Endothelial cell of umbilical vein (primary cell): ENCODE data around the gene EFCC1. TPM values are rescaled to one million over a fixed set of nuclear protein-coding genes. Genes with fewer than 3 reads are reported as not detected.

Source experiments
- BruUV-seq: library from RNA; stranded (reverse); fragments of 400-500 nt; replicated peaks from 2 replicates; lab custom pipeline; 2021; lab: Mats Ljungman, UMichigan
- CTCF ChIA-PET: fragments of 300-600, 350-600 bp; sonication (Branson Sonifier 250); formaldehyde crosslinking; loops from one replicate; lab custom pipeline; 2021; ENCODE audit warnings: antibody characterized with exemption, inconsistent platforms; lab: Charles Lee
- POLR2A ChIA-PET: fragments of 300-600, 350-600 bp; sonication (Branson Sonifier 250); formaldehyde crosslinking; loops from one replicate; lab custom pipeline; 2021; ENCODE audit warnings: antibody characterized with exemption, inconsistent platforms; lab: Charles Lee
- DNase-seq: peaks from one replicate; pipeline ENCODE4 v3.0.0-alpha.2; 2011; ENCODE audit warnings: low read depth, low spot score
- FAIRE-seq: peaks from 2 replicates; lab custom pipeline; 2011; peaks lifted over from hg19 to GRCh38; lab: Jason Lieb, UNC
- H2AFZ ChIP-seq: 2 replicates; pipeline ENCODE4 v1.6.0; 2012; ENCODE audit warnings: low read depth, low read length, control low read depth, inconsistent platforms
- H3K27ac ChIP-seq: 2 replicates; pipeline ENCODE4 v1.5.1; 2011; ENCODE audit warnings: low read depth, mild to moderate bottlenecking, control low read depth, low read length, moderate library complexity; ENCODE audit not compliant: insufficient read depth
- H3K27me3 ChIP-seq, 2 experiments: 2 replicates each; pipeline versions ENCODE4 v1.6.0 to v1.6.1; 2011; ENCODE audit warnings: low read length in 2 of 2, mixed read lengths in 1 of 2; ENCODE audit not compliant: control insufficient read depth in 2 of 2, insufficient read depth in 2 of 2
- H3K36me3 ChIP-seq, 2 experiments: 2 replicates in 1 of 2; 3 replicates in 1 of 2; pipeline ENCODE4 v1.5.1; 2011; ENCODE audit warnings: low read length in 2 of 2, mild to moderate bottlenecking in 1 of 2, moderate library complexity in 1 of 2; ENCODE audit not compliant: control insufficient read depth in 2 of 2, insufficient read depth in 2 of 2; ENCODE audit errors: extremely low read depth in 1 of 2
- H3K4me1 ChIP-seq: 3 replicates; pipeline ENCODE4 v1.5.1; 2011; ENCODE audit warnings: mild to moderate bottlenecking, low read length; ENCODE audit not compliant: control insufficient read depth, insufficient read depth; ENCODE audit errors: extremely low read depth
- H3K4me2 ChIP-seq: 2 replicates; pipeline ENCODE4 v1.6.1; 2011; ENCODE audit warnings: low read length, control low read depth, mixed read lengths; ENCODE audit not compliant: insufficient read depth
- H3K4me3 ChIP-seq, 3 experiments: fragments of 200-600 bp in 1 of 3; sonication (generic), shearing (Covaris generic) in 1 of 3; replicated peaks in 1 of 3; 2 replicates each; pipeline ENCODE4 v1.5.1; 2011 to 2016; ENCODE audit warnings: control low read depth in 3 of 3, low read length in 3 of 3, mild to moderate bottlenecking in 2 of 3, inconsistent platforms in 1 of 3, low read depth in 1 of 3, moderate library complexity in 1 of 3; ENCODE audit not compliant: insufficient read depth in 1 of 3
- H3K79me2 ChIP-seq: 2 replicates; pipeline ENCODE4 v1.6.0; 2012; ENCODE audit warnings: low read length, inconsistent platforms; ENCODE audit not compliant: control insufficient read depth, insufficient read depth
- H3K9ac ChIP-seq: replicated peaks from 2 replicates; pipeline ENCODE3; 2011; ENCODE audit warnings: low read length, control low read depth; ENCODE audit not compliant: insufficient read depth; ENCODE audit errors: extremely low read depth
- H3K9me1 ChIP-seq: replicated peaks from 3 replicates; pipeline ENCODE4 v1.6.0; 2011; ENCODE audit warnings: mild to moderate bottlenecking, low read length; ENCODE audit not compliant: control insufficient read depth, insufficient read depth; ENCODE audit errors: extremely low read depth
- H3K9me3 ChIP-seq: replicated peaks from 2 replicates; pipeline ENCODE4 v1.5.1; 2012; ENCODE audit warnings: low read length, inconsistent platforms; ENCODE audit not compliant: control insufficient read depth, insufficient read depth
- H4K20me1 ChIP-seq: replicated peaks from 2 replicates; pipeline ENCODE3; 2011; ENCODE audit warnings: mild to moderate bottlenecking, low read length; ENCODE audit not compliant: control insufficient read depth, insufficient read depth; ENCODE audit errors: extremely low read depth
- CTCF ChIP-seq, 2 donors: IDR thresholded peaks; 1 replicate in 1 of 2; 2 replicates in 1 of 2; pipeline ENCODE4 v1.5.1; 2011; ENCODE audit warnings: low read length in 2 of 2, mild to moderate bottlenecking in 2 of 2, moderate library complexity in 2 of 2, control low read depth in 1 of 2, inconsistent platforms in 1 of 2, low read depth in 1 of 2; ENCODE audit not compliant: insufficient read depth in 1 of 2; ENCODE audit errors: extremely low read depth in 1 of 2
- EZH2 ChIP-seq: IDR thresholded peaks from 2 replicates; pipeline ENCODE4 v1.6.1; 2012; ENCODE audit warnings: borderline replicate concordance, low read depth, mild to moderate bottlenecking, moderate library complexity, low read length, inconsistent platforms; ENCODE audit not compliant: severe bottlenecking
- FOS ChIP-seq: IDR thresholded peaks from 2 replicates; pipeline ENCODE4 v1.6.1; 2011; ENCODE audit warnings: mild to moderate bottlenecking, low read length, moderate library complexity, borderline replicate concordance; ENCODE audit not compliant: insufficient read depth
- GATA2 ChIP-seq: IDR thresholded peaks from 2 replicates; pipeline ENCODE4 v1.7.0; 2011; ENCODE audit warnings: low read depth, mild to moderate bottlenecking, moderate library complexity, mixed read lengths, low read length; ENCODE audit not compliant: insufficient read length, insufficient read depth
- JUN ChIP-seq: IDR thresholded peaks from 2 replicates; pipeline ENCODE4 v1.6.1; 2011; ENCODE audit warnings: borderline replicate concordance, low read depth; ENCODE audit not compliant: insufficient read length, insufficient read depth
- MAX ChIP-seq: IDR thresholded peaks from 2 replicates; pipeline ENCODE4 v1.6.1; 2011; ENCODE audit not compliant: insufficient read depth, insufficient read length
- MYC ChIP-seq: IDR thresholded peaks from one replicate; pipeline ENCODE4 v1.6.1; 2011; ENCODE audit warnings: mild to moderate bottlenecking, low read depth, low read length
- POLR2A ChIP-seq: IDR thresholded peaks from 2 replicates; pipeline ENCODE4 v1.6.1; 2012; ENCODE audit warnings: low read depth, mild to moderate bottlenecking, control low read depth, low read length
- POLR2AphosphoS5 ChIP-seq: IDR thresholded peaks from 2 replicates; pipeline ENCODE4 v1.6.1; 2012; ENCODE audit warnings: low read depth, mild to moderate bottlenecking, control low read depth, low read length, moderate library complexity; ENCODE audit not compliant: insufficient read depth
- dilution Hi-C: fragments of 300-500 bp; cut with MboI; formaldehyde crosslinking; loops from one replicate; pipeline ENCODE4 v1.15.0; 2019; ENCODE audit warnings: low sequenced_read_pairs; ENCODE audit not compliant: extremely low pct_ligation_motif_present
- intact Hi-C: fragments of 100-400 bp; cut with micrococcal nuclease; formaldehyde crosslinking; loops from one replicate; pipeline ENCODE4 v1.10.0; 2022
- polyA plus RNA-seq, 4 experiments: library from polyadenylated mRNA; depleted of rRNA in 3 of 4; stranded (reverse) in 3 of 4; unstranded in 1 of 4; fragments of >200 nt; gene quantifications; 2 replicates each; pipeline versions ENCODE4 v1.2.1 to v1.2.3, GENCODE V29; 2011 to 2012; ENCODE audit warnings: missing spikeins in 1 of 4
- total RNA-seq: library from RNA; stranded (reverse); gene quantifications from 2 replicates; pipeline ENCODE4 v1.2.3, GENCODE V29; 2021

The EFCC1 gene
- total and polyA plus RNA-seq, 2 donors (not counting 3 experiments of a cell fraction or from before 2014, with no cell fraction given), result 0.73 to 1.3 TPM

DNA sequence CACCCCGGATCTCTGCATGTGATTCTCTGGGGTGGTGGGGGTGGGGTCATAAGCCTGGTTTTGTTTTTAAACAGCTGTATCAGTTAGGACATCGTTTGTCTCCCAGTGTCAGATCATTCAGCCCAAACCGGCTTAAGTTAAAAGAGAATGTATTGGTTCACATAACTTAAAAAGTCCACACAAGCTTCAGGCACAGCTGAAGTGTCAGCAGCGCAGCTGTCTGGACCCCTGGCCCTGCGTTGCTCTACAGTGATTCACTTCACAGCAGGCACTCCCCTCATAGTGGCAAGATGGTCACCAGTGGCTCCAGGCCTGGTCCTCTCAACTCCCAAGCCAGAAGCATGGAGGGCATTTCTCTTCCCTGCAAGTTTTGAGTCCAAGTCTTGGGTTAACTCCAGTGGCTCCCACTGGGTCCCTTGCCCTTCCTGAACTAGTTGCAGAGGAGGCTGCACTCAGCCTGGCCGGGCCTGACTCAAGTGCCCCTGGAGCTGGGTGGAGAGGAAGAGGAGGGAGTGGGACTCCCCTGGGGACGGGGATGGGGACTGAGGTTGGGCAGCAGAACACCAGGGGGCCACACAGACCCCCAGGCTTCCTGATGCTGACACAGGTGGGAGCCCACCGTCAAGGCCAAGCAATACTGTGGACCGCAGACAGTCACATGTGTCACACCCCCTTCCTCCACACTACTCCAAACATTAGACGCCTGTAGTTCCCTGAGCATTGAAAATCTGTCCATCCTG is 30.5 kb downstream of the EFCC1 start:
- Histone ChIP-seq H3K27ac (no peak overlapping the region), H3K4me3 (no peak overlapping the region), H3K79me2 (no peaks in the 10 kb centered on the region), H3K9me1 (no peaks in the 10 kb centered on the region), H2AFZ (no peak overlapping the region), H3K27me3 (no peaks in the 10 kb centered on the region), H3K36me3 (no peaks in the 10 kb centered on the region), H4K20me1 (no peaks in the 10 kb centered on the region), H3K9me3 (no peaks in the 10 kb centered on the region), H3K4me2 (no peak overlapping the region), H3K9ac (no peak overlapping the region), H3K4me1 (peaks cover 7% of the 10 kb centered on the region)
- intact Hi-C loops (no loop called here), dilution Hi-C loops (no loop called here)
- POLR2A ChIA-PET, result no interaction called here
- TF ChIP-seq FOS (no peak), JUN (no peak), EZH2 (no peak), POLR2AphosphoS5 (no peak), GATA2 (no peak)
- FAIRE-seq, result no peak
- DNase-seq, result no peak
- no TSS peak for BruUV-seq
- CTCF ChIA-PET, result interaction anchor here (1.3 to 1.8 kb wide), 3 partner anchors 13 to 61 kb away, joined by 3 to 7 read pairs (median 4); no protein-coding TSS in a partner anchor

DNA sequence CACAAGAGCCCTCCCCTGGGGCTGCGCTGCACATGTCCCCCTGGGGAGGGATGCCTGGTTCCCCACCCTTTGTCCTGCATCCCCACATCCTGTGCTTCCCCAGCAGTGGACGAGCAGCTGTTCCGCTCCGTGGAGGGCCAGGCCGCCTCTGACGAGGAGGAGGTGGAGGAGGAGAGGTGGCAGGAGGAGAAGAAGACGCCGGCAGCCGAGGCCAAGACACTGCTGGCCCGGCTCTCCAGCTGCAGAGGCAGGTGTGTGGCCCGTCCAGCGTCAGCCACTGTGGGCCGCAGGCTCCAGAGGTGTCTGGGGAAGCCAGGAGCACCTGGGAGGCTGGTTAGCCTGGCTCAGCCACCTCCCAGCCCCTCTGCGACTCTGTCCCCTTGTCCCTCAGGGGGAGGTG is 31.6 kb downstream of the EFCC1 start:
- CTCF ChIA-PET, result interaction anchor here (1.3 to 1.8 kb wide), 3 partner anchors 12 to 63 kb away, joined by 3 to 4 read pairs (median 4); no protein-coding TSS in a partner anchor
- Histone ChIP-seq H3K9me1 (no peaks in the 10 kb centered on the region), H3K27me3 (no peaks in the 10 kb centered on the region), H3K4me3 (no peak overlapping the region), H3K27ac (no peak overlapping the region), H3K9me3 (no peaks in the 10 kb centered on the region), H2AFZ (no peak overlapping the region), H3K36me3 (no peaks in the 10 kb centered on the region), H3K79me2 (no peaks in the 10 kb centered on the region), H3K4me1 (no peaks in the 10 kb centered on the region), H3K9ac (no peak overlapping the region), H4K20me1 (no peaks in the 10 kb centered on the region), H3K4me2 (no peak overlapping the region)
- DNase-seq (no peak), FAIRE-seq (no peak)
- POLR2A ChIA-PET, result no interaction called here
- TF ChIP-seq CTCF (IDR thresholded peaks at IDR 0.05; ENCODE audit: extremely low read depth in 1 of 2, insufficient read depth in 1 of 2, low read depth in 1 of 2, low read length in 2 of 2) (no peak), FOS (no peak), POLR2AphosphoS5 (no peak), MAX (no peak), GATA2 (no peak), EZH2 (no peak), JUN (no peak), POLR2A (no peak), MYC (no peak)
- dilution Hi-C loops, result no loop called here
- intact Hi-C loops, result no loop called here
- BruUV-seq, result no TSS peak
